ENCODE results near the gene SRBD1. TPM values are rescaled to one million over a fixed set of nuclear protein-coding genes. Genes with fewer than 3 reads are reported as not detected.
A peak's percentile ranks its signal among the peaks of the same experiment; 100 is the strongest.

SRBD1 gene
- total RNA-seq, 1 donor from 2014 or later = 7.7 TPM

DNA sequence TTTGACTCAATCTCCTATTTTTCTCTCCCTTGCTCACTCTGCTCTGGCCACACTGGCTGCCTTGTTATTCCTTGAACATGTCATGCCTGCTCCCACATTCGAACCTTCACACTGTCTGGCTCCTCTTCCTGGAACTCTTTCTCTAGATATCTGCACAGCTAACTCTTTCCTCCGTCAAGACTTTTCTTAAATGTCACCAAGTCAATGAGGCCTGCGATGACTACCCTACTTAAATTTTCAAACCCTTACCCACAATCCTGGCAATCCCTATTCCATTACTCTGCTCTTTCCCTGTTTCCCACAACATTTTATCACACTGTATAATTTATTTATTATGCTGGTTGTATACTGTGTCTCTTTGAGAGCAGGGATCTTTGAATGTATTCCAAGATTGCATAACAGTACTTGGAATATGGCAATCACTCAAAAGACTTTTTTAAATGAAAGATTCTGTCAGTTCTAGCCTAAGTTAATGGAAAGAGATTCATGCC lies 206.2 kb downstream of the SRBD1 start:
- intact Hi-C loops (cut with DNase I) = no loop called here
- DNase-seq (ENCODE audit: missing footprints) (no peak), ATAC-seq (peak; percentile 88)

DNA sequence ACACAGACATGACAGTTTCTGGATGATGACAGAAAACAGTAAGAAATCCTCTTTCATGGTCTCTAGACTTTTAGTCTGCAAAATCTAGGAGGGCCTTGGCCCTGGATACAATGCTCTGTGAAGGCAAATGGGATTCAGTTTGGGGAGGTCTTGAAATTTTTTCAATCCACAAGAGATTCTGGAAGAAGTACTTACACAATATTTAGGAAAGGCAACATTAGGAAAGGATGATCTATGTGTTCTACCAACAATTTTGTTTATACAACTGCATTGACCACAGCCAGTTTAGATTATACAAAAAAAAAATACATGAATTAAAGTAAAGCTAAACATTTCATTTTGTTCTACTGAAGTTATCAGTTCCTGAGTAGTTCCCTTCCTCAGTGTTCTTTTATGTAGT lies 208.0 kb downstream of the SRBD1 start:
- intact Hi-C loops (cut with DNase I) = no loop called here
- ATAC-seq (no peak), DNase-seq (ENCODE audit: missing footprints) (no peak)

DNA sequence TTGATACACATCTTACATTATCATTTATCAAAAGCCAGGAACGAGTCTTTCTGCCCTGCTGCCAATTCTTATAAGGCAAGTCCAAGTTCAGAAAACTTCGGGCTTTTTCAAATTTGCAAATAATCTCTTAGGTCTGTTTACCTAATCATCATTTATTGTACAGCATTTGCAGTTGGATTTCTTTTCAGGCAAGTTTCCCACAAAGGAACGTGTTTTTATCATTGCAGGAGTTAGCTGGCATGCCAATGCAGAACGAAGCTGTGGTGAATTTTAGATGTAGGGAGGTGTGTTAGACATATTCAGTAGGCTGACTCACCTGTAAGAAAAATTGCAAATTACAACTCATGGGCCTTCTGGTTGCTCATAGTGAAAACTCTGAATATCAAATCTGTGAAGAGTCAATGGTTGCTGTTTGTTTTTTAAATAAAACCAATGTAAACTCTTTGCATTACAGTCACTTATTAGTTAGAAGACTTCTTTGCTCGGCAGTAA lies 209.6 kb downstream of the SRBD1 start:
- intact Hi-C loops (cut with DNase I) = no loop called here
- ATAC-seq = no peak
- DNase-seq (ENCODE audit: missing footprints) = no peak

DNA sequence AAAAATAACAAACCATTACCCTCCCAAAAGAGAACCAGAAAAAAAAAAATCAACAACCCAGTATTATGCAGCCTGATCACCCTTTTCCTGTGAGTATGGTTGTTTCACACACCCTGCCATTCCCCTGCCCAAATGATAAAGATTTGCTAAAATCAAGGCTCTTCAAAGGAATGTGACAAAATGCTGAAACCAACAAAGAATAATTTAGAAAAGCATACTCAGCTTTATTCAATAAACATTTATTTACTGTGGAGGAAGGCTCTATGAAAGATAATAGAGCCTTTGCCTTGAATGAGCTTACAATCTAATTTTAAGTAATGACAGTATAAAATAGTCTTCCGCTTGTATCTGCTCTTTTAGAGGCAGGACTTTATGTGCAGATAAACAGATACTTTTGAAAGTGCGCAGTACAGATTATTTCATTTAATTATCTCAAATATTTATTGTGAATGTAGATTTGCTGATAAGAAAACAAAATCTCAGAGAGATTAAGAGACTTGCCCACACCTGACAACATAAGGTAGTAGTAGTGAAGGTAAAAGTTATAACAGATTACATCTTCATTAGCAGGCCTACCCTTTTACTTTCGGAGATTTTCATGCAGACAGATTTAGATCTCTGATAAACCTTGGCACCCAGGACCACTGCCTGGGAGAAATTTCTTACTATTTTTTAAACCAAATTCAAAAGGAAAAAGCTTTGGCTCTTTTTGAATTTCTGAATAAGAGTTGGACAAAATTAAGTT lies 211.9 kb downstream of the SRBD1 start:
- ATAC-seq = no peak
- no peak for DNase-seq (ENCODE audit: missing footprints)
- intact Hi-C loops (cut with DNase I) = no loop called here

GRCh38 chr2:45397292-45397691 lies 213.8 kb downstream of the SRBD1 start:
- intact Hi-C loops (cut with DNase I) = no loop called here
- ATAC-seq = no peak
- DNase-seq (ENCODE audit: missing footprints) = no peak

DNA sequence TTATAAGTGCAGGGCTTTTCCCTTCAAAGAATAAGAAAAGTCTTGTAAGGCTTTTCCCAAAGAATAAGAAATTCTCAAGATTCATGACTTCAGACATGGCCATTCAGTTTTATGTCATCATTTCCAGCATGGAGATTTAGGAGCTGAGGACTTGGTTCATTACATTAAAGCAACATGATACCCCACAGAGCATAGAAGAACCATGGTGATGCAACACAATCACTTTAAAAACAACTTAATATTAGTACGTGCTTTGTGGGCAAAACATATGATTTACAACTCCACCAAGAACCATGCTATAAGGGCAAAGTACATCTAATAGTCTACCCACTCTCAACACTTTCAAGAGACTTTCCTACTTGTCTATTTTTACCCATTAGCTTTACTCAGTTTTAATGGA lies 214.4 kb downstream of the SRBD1 start:
- intact Hi-C loops (cut with DNase I) = no loop called here
- no peak for DNase-seq (ENCODE audit: missing footprints)
- no peak for ATAC-seq

DNA sequence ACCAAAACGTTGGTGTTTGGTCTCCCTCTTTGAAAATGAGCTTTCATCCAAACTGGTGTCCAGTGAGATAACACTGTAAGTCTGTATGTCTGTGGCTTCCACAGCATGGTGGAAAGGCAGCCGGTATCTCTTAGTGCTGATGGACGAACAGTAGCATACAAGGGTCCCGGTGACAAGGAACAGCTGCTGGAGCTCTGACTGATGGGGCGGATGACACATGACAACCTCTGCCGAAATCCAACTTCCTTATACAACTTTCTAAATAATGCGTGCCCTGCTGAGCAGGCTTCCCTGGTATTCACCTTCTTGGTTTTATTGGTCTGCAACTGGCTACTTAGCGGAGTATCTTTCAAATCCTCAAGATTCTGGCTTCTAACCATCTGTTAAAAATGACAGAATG lies 216.2 kb downstream of the SRBD1 start:
- no peak for ATAC-seq
- no peak for DNase-seq (ENCODE audit: missing footprints)
- intact Hi-C loops (cut with DNase I) = no loop called here

GRCh38 chr2:45394216-45394615 lies 216.9 kb downstream of the SRBD1 start:
- ATAC-seq (no peak), DNase-seq (ENCODE audit: missing footprints) (no peak)
- intact Hi-C loops (cut with DNase I) = no loop called here

DNA sequence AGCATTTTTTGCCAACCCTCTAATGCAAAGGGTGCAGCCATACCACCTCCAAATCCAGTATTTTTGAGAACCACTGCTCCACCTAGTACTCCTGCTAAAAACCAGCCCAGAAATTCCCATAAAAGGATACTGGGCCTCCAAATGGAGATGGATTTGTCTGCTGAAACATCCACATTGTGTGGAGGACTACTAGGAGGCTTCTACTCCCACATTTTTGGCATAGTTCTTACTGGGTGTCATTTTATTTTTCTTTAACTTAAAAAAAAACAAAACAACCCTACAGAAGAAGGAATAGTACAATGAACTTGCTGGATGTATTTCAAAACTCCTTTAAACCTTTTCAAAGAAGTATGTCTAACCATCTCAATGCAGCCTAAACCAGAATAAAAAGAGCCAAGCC lies 219.2 kb downstream of the SRBD1 start:
- intact Hi-C loops (cut with DNase I) = no loop called here
- DNase-seq (ENCODE audit: missing footprints) (no peak), ATAC-seq (no peak)

GRCh38 chr2:45390861-45391260 lies 220.2 kb downstream of the SRBD1 start:
- no peak for ATAC-seq
- intact Hi-C loops (cut with DNase I) = no loop called here
- no peak for DNase-seq (ENCODE audit: missing footprints)

GRCh38 chr2:45390441-45390840 lies 220.6 kb downstream of the SRBD1 start:
- no peak for ATAC-seq
- intact Hi-C loops (cut with DNase I) = no loop called here
- no peak for DNase-seq (ENCODE audit: missing footprints)

DNA sequence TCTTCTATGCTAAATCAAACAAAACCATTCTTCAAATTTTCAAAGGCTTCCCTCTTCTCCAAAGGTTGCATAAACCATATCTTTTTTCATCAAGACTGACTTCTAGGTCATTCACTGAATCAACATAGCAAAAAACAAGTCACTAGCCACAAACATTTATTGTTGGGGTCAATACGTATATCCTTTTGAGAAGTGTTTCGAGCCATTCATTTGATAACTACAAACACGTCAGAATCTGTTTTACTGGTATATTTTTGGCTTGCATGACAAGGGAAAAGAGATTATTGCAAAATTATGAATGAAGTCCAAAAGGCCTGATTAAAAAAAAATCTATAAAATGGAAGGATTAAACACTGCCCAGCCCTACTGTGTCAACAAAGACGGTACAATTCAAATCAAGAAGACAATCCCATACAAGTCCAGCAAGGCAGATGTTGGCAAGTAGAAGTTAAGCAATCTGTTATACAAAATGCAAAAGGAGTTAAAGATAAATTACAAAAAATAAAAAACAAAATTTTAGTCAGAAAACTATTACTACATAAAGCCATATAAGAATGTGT lies 222.4 kb downstream of the SRBD1 start:
- ATAC-seq = no peak
- no peak for DNase-seq (ENCODE audit: missing footprints)
- intact Hi-C loops (cut with DNase I) = no loop called here

DNA sequence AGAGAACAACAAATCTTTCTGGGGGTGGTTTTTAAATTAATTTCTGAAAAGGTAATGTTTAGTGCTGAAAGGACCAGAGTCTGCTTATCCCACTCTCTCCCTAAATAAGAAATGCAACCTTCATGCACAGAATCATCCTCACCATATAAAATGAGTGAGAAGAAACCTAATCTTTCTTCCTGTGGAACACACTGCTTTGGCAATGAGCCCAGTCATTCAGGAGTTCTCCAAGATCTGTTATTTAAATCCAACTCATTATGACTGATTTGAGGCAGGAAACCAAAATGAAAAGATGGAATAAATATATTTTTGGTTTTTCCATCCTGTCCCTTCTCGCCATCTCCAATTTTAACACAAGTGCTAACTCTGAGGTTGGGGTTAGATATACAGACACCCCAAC lies 228.3 kb downstream of the SRBD1 start:
- ATAC-seq = no peak
- DNase-seq (ENCODE audit: missing footprints) = no peak
- intact Hi-C loops (cut with DNase I) = no loop called here

- ATAC-seq (no peak), DNase-seq (ENCODE audit: missing footprints) (no peak)
- intact Hi-C loops (cut with DNase I) = no loop called here
These were observed 230.8 kb downstream of the SRBD1 start for GRCh38 chr2:45380131-45380836.

GRCh38 chr2:45379399-45380087 lies 231.5 kb downstream of the SRBD1 start:
- ATAC-seq (peak; percentile 52), DNase-seq (ENCODE audit: missing footprints) (no peak)
- intact Hi-C loops (cut with DNase I) = no loop called here

GRCh38 chr2:45373534-45373933 lies 237.5 kb downstream of the SRBD1 start:
- DNase-seq (ENCODE audit: missing footprints) = no peak
- ATAC-seq = no peak
- intact Hi-C loops (cut with DNase I) = no loop called here

- DNase-seq (ENCODE audit: missing footprints) = no peak
- intact Hi-C loops (cut with DNase I) = no loop called here
These were observed 240.7 kb downstream of the SRBD1 start for GRCh38 chr2:45370369-45370768.

DNA sequence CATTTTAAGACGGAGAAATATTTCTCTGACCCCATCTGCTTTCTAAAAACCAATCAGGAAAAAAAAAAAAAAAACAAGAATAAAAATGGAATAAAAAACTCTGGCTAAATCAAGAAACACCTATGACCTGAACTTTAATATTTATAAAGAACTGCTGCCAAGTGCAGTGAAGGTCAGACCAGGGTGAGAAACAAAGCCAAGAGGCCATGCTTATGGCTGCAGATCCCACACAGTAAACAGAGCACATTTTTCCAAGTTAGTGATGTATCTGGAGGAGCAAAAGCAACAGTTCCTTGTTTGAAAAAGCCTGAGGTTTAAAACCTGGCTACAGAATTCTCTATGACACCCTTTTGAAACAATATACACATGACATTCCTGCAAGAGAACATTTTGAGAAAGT lies 242.3 kb downstream of the SRBD1 start:
- intact Hi-C loops (cut with DNase I) = no loop called here
- no peak for DNase-seq (ENCODE audit: missing footprints)
- ATAC-seq = no peak

More at GRCh38 chr2:45370369-45370768, 240.7 kb downstream of the SRBD1 start:
- no peak for ATAC-seq

DNA sequence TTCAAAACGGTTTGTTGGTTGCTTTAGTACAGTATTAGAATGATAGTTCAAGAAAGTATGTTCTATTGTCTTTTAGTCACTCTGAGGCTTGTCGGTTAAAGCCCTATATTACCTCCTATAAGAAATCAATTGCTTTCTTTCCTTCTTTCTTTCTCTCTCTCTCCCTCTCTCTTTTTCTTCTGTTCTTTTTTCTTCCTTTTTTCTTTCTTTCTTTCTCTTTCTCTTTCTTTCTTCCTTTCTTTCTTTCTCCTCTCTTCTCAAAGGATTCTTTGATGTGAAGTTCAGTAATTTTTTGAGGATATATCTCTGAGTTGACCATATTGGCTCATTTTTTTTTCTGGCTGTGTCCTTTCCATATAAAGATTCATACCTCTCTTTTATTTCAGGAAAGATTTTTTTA lies 249.4 kb downstream of the SRBD1 start:
- ATAC-seq = no peak
- DNase-seq (ENCODE audit: missing footprints) = no peak
- intact Hi-C loops (cut with DNase I) = no loop called here
